Measurements from ENCODE around the gene TM2D3. TPM values are rescaled to one million over a fixed set of nuclear protein-coding genes. Genes with fewer than 3 reads are reported as not detected.
A peak's percentile ranks its signal among the peaks of the same experiment; 100 is the strongest.

Gene TM2D3
- total and polyA plus RNA-seq, 4 donors: 40.2 to 68.1 (median 44.6) TPM

DNA sequence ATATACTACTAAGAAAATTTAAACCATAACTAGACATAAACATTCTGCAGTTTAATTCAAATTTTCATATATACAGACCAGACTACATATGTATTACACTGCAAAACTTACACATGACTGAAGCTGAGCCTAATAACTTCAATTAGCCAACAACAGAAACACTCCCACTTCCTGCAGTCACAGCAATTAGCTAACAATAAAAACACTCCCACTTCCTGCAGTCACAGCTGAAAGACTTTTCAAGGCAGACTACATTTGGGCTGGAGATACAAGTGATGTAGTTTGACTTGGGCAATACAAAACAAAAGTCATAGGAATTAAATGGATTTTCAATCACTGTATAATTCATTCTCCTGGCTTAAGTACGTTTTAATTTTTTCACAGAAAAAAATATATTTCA is 10.3 kb downstream of the TM2D3 start:
- WGBS, 2 donors: 44 to 48% methylated on average over 1 of the region's 1 CpG
- Histone ChIP-seq H3K9ac (ENCODE audit: insufficient read depth in 1 of 2, low read length in 2 of 2) (no peak overlapping the region), H3K4me3 (no peak overlapping the region), H3K27ac (ENCODE audit: low read depth in 1 of 2, low read length in 1 of 2) (no peak overlapping the region), H3K4me1 (ENCODE audit: control insufficient read depth in 5 of 5, insufficient read depth in 5 of 5, low read length in 5 of 5) (peaks cover 0 to 9% (median 5%) of the 10 kb centered on the region in 5 donors), H3K36me3 (ENCODE audit: control insufficient read depth in 4 of 4, insufficient read depth in 4 of 4, low read length in 4 of 4) (peaks cover 20 to 46% (median 25%) of the 10 kb centered on the region in 4 donors), H3K27me3 (ENCODE audit: control insufficient read depth in 3 of 3, insufficient read depth in 3 of 3, low read length in 2 of 3) (no peaks in the 10 kb centered on the region), H3K9me3 (ENCODE audit: control insufficient read depth in 4 of 4, insufficient read depth in 3 of 4, low read length in 3 of 4) (peaks cover 0 to 3% (median 0%) of the 10 kb centered on the region in 4 donors)
- DNase-seq: peak in 2 of 3 donors; percentile 42 to 56
- TF ChIP-seq, protein P1, sequence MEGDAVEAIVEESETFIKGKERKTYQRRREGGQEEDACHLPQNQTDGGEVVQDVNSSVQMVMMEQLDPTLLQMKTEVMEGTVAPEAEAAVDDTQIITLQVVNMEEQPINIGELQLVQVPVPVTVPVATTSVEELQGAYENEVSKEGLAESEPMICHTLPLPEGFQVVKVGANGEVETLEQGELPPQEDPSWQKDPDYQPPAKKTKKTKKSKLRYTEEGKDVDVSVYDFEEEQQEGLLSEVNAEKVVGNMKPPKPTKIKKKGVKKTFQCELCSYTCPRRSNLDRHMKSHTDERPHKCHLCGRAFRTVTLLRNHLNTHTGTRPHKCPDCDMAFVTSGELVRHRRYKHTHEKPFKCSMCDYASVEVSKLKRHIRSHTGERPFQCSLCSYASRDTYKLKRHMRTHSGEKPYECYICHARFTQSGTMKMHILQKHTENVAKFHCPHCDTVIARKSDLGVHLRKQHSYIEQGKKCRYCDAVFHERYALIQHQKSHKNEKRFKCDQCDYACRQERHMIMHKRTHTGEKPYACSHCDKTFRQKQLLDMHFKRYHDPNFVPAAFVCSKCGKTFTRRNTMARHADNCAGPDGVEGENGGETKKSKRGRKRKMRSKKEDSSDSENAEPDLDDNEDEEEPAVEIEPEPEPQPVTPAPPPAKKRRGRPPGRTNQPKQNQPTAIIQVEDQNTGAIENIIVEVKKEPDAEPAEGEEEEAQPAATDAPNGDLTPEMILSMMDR (IDR thresholded peaks at IDR 0.05; ENCODE audit: control extremely low read depth, extremely low read depth): no peak
- ATAC-seq (ENCODE audit: insufficient read depth, low FRiP score): no peak

DNA sequence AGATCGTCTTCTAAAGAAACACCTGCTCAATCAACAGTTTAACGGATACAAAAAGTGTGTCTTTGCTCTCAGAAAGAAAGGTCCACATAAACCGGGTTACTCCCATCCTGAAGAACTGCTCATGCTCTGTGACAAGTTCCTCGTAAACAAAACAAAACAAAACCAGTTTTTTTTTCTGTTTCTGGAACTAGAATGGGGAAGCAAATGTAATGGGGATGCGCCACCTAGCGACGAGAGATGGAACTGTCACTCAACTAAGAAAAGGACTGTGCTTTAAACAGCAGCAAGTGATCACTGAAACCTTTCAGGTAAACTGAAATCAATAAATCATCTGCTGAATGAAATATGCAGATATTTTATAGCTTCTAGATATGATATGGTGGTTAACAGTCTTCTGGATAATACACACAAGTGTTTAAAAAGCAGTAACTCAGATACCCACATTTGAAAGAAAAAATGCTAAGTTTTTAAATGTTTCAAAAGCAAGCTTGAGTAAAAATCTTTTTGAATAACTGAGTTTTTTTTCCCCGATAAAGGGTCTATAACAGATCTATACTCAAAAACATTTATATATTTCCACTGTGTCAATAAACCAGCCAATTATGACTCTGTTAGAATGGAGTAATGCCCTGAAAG is 10.9 kb downstream of the TM2D3 start:
- peak; percentile 72 for ATAC-seq (ENCODE audit: insufficient read depth, low FRiP score)

DNA sequence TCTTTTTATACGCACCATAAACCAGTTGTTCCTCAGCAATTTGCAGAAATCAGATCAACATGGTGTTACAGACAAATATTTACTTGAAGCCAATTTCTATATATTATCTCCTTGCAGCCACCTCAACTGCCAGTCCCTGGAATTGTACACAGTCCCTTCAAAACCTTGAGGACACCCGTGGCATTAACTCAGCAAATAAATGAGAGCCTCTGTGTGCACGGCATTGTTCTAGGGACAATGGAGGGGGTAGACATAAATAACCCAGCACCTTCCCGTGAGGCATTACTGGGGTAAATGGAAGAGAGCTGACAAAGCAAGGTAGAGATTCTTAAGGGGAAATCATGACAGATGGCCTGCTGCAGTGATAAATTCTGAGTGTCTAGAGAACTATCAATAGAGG is 12.5 kb downstream of the TM2D3 start:
- DNase-seq (no peak), ATAC-seq (ENCODE audit: insufficient read depth, low FRiP score) (no peak)
- H3K4me3 ChIP-seq: no peak overlapping the region
- H3K27me3 ChIP-seq (ENCODE audit: control insufficient read depth in 3 of 3, insufficient read depth in 3 of 3, low read length in 2 of 3): no peaks in the 10 kb centered on the region
- no peak overlapping the region for H3K9ac ChIP-seq (ENCODE audit: insufficient read depth in 1 of 2, low read length in 2 of 2)
- TF ChIP-seq, protein P1 (IDR thresholded peaks at IDR 0.05; ENCODE audit: control extremely low read depth, extremely low read depth): no peak
- H3K4me1 ChIP-seq (ENCODE audit: control insufficient read depth in 5 of 5, insufficient read depth in 5 of 5, low read length in 5 of 5): peaks cover 0 to 9% (median 5%) of the 10 kb centered on the region in 5 donors
- no peak overlapping the region for H3K27ac ChIP-seq (ENCODE audit: low read depth in 1 of 2, low read length in 1 of 2)
- H3K9me3 ChIP-seq (ENCODE audit: control insufficient read depth in 4 of 4, insufficient read depth in 3 of 4, low read length in 3 of 4): peaks cover 0 to 3% (median 0%) of the 10 kb centered on the region in 4 donors
- 82 to 89% methylated on average over 4 of the region's 4 CpGs for WGBS, 2 donors
- peaks cover 15 to 25% (median 19%) of the 10 kb centered on the region in 4 donors for H3K36me3 ChIP-seq (ENCODE audit: control insufficient read depth in 4 of 4, insufficient read depth in 4 of 4, low read length in 4 of 4)

More for the DNA sequence above, 10.9 kb downstream of the TM2D3 start:
- Histone ChIP-seq H3K4me3 (no peak overlapping the region), H3K27ac (ENCODE audit: low read depth in 1 of 2, low read length in 1 of 2) (peak overlapping the region in 1 of 2 donors; percentile 49), H3K4me1 (ENCODE audit: control insufficient read depth in 5 of 5, insufficient read depth in 5 of 5, low read length in 5 of 5) (peaks cover 0 to 9% (median 5%) of the 10 kb centered on the region in 5 donors), H3K9ac (ENCODE audit: insufficient read depth in 1 of 2, low read length in 2 of 2) (peak overlapping the region in 1 of 2 donors; percentile 64), H3K27me3 (ENCODE audit: control insufficient read depth in 3 of 3, insufficient read depth in 3 of 3, low read length in 2 of 3) (no peaks in the 10 kb centered on the region), H3K36me3 (ENCODE audit: control insufficient read depth in 4 of 4, insufficient read depth in 4 of 4, low read length in 4 of 4) (peaks cover 20 to 41% (median 25%) of the 10 kb centered on the region in 4 donors), H3K9me3 (ENCODE audit: control insufficient read depth in 4 of 4, insufficient read depth in 3 of 4, low read length in 3 of 4) (peaks cover 0 to 3% (median 0%) of the 10 kb centered on the region in 4 donors)
- 25 to 29% methylated on average over 8 of the region's 8 CpGs for WGBS, 2 donors
- DNase-seq: peak; percentile 79 to 91 (median 87)
- TF ChIP-seq, protein P1 (IDR thresholded peaks at IDR 0.05; ENCODE audit: control extremely low read depth, extremely low read depth): peak; percentile 88

All from lung (tissue), 12 donors.